Measurements from ENCODE around the gene ZBTB38. TPM values are rescaled to one million over a fixed set of nuclear protein-coding genes. Genes with fewer than 3 reads are reported as not detected.

The ZBTB38 gene
- total RNA-seq, 4 donors from 2014 or later = 65.8 to 101 (median 85.9) TPM

DNA sequence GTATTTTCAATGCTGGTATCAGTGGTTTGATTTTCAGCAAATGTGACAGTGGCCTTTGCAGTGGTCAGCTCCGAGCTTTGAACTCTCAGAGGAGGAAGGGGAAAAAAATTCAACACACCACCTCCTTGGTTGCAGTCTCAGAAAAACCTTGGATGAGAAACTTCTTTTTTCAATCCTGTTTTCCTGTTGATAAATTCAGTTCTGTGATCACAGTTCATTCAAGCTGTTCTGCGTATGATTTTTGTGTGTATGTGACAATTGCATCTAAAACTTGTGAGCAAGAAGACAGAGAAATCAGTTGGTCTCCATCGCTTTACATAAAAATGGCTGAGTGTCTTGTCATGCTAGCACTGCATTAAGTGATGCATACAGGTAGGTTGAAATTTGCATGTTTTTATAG is 19.2 kb downstream of the ZBTB38 start:
- Histone ChIP-seq H3K27me3 (no peaks in the 10 kb centered on the region), H3K4me3 (peak overlapping the region; percentile 19), H3K27ac (peak overlapping the region; percentile 75), H3K4me1 (peaks cover 46% of the 10 kb centered on the region), H3K36me3 (no peaks in the 10 kb centered on the region), H3K9me3 (no peaks in the 10 kb centered on the region)
- no peak for TF ChIP-seq POLR2A (IDR thresholded peaks at IDR 0.05)
- no peak for TF ChIP-seq POLR2AphosphoS5 (IDR thresholded peaks at IDR 0.05)
- DNase-seq (ENCODE audit: low spot score in 2 of 2) = no peak
- 82% methylated on average over 3 of the region's 3 CpGs for whole genome bisulfite sequencing

DNA sequence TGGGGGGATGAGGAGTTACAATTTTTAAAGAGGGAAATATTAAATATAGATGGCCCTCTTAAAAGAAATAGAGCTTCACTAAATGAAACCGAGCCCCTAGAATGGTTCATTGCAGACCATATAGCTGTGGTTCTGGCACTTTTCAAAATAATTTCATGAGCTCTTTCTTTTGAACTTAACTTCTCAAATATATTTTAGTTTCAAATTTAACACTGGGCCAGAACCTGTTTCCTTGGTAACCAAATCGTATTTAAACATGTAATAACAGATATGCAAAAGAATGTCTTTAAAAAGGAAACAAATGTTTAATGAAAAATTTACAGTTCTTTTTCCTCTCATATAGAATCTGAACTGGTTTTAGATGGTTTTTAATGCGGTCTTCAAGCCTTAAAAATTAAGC is 20.1 kb downstream of the ZBTB38 start:
- WGBS = 51% methylated on average over 3 of the region's 3 CpGs
- Histone ChIP-seq H3K9me3 (no peaks in the 10 kb centered on the region), H3K27me3 (no peaks in the 10 kb centered on the region), H3K27ac (peak overlapping the region; percentile 75), H3K4me1 (peaks cover 50% of the 10 kb centered on the region), H3K4me3 (peak overlapping the region; percentile 40), H3K36me3 (no peaks in the 10 kb centered on the region)
- DNase-seq (ENCODE audit: low spot score in 2 of 2) = no peak
- no peak for TF ChIP-seq POLR2A (IDR thresholded peaks at IDR 0.05)
- TF ChIP-seq, protein P1, sequence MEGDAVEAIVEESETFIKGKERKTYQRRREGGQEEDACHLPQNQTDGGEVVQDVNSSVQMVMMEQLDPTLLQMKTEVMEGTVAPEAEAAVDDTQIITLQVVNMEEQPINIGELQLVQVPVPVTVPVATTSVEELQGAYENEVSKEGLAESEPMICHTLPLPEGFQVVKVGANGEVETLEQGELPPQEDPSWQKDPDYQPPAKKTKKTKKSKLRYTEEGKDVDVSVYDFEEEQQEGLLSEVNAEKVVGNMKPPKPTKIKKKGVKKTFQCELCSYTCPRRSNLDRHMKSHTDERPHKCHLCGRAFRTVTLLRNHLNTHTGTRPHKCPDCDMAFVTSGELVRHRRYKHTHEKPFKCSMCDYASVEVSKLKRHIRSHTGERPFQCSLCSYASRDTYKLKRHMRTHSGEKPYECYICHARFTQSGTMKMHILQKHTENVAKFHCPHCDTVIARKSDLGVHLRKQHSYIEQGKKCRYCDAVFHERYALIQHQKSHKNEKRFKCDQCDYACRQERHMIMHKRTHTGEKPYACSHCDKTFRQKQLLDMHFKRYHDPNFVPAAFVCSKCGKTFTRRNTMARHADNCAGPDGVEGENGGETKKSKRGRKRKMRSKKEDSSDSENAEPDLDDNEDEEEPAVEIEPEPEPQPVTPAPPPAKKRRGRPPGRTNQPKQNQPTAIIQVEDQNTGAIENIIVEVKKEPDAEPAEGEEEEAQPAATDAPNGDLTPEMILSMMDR (IDR thresholded peaks at IDR 0.05) = no peak
- TF ChIP-seq EP300 (IDR thresholded peaks at IDR 0.05) = no peak
- TF ChIP-seq POLR2AphosphoS5 (IDR thresholded peaks at IDR 0.05) = no peak

DNA sequence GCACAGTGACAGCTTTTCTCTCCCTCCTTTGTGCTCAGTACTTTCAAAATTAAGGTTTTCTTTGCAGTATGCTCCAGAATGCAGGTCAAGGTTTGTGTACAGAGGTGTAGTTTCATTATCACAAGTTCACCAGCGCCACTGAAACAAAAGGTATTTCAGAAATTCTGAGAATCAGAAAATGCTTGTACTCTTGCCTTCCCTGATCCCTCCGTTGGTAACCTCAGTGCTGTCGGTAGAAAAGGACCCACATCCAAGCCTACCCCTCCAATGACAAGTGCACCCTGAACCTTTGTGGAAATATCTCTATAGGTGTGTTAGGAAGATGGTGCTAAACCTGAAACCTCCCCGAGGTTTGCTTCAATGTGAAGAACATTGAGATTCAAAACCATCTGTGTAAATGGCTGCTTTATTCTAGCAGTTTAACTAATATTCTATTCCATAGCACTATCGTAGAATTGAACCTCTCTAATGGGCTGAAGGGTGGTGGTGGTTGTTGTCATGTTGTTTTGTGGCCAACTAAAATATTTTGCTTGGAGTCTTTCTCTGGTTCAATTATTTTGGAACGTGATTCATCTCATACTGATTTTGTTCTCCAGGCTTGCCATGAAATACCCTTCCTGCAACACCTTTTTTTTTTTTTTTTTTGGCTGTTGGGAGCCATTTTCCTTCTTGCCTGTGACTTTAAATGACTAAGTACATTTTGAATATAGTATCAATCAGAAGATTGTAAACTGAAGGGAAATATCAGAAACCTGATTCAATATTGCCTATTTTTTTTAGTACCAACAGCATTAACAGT is 20.7 kb downstream of the ZBTB38 start:
- peaks cover 53% of the 10 kb centered on the region for H3K4me1 ChIP-seq
- peak overlapping the region; percentile 40 for H3K4me3 ChIP-seq
- H3K9me3 ChIP-seq = no peaks in the 10 kb centered on the region
- peak overlapping the region; percentile 75 for H3K27ac ChIP-seq
- no peaks in the 10 kb centered on the region for H3K36me3 ChIP-seq
- no peak for TF ChIP-seq POLR2AphosphoS5 (IDR thresholded peaks at IDR 0.05)
- TF ChIP-seq EP300 (IDR thresholded peaks at IDR 0.05) = no peak
- TF ChIP-seq, protein P1 (IDR thresholded peaks at IDR 0.05) = no peak
- no peak for TF ChIP-seq POLR2A (IDR thresholded peaks at IDR 0.05)
- H3K27me3 ChIP-seq = no peaks in the 10 kb centered on the region
- 57% methylated on average over 6 of the region's 6 CpGs for WGBS
- no peak for DNase-seq (ENCODE audit: low spot score in 2 of 2)

DNA sequence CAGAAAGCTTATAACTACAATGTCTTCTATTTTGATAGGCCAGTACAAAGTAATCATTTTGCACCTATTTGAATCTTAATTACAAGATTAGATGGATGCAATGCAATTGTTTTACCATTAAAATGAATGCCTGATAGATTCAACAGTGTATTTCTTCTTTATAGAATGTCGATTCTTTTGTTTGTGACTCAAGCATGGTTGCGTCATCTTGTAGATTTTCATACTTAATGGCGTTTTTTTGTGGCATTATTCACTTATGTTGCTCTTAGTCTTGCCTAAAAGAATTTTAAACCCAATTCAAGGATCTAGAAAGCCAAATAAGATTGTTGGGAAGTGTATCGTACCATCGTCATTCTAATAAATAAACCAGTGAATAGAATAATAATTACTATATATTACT is 21.4 kb downstream of the ZBTB38 start:
- TF ChIP-seq POLR2A (IDR thresholded peaks at IDR 0.05) (no peak), POLR2AphosphoS5 (IDR thresholded peaks at IDR 0.05) (no peak), EP300 (IDR thresholded peaks at IDR 0.05) (no peak)
- TF ChIP-seq, protein P1 (IDR thresholded peaks at IDR 0.05) = no peak

DNA sequence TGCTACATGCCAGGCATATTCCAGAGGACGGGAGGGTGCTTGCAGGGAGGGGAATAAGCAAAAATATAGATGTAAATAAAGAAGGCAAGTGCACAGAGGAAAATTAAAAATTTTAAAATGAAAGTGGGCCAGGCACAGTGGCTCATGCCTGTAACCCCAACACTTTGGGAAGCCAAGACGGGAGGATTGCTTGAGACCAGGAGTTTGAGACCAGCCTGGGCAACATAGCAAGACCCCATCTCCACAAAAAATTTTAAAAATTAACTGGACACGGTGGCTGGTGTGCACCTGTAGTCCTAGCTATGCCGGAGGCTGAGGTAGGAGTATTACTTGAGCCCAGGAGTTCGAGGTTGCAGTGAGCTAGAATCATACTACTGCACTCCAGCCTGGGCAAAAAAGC is 22.4 kb downstream of the ZBTB38 start:
- H3K4me1 ChIP-seq = peaks cover 40% of the 10 kb centered on the region
- H3K4me3 ChIP-seq = no peak overlapping the region
- no peaks in the 10 kb centered on the region for H3K27me3 ChIP-seq
- H3K36me3 ChIP-seq = no peaks in the 10 kb centered on the region
- TF ChIP-seq EP300 (IDR thresholded peaks at IDR 0.05) (no peak), POLR2A (IDR thresholded peaks at IDR 0.05) (no peak), POLR2AphosphoS5 (IDR thresholded peaks at IDR 0.05) (no peak)
- TF ChIP-seq, protein P1 (IDR thresholded peaks at IDR 0.05) = no peak
- H3K27ac ChIP-seq = no peak overlapping the region
- WGBS = 95% methylated on average over 5 of the region's 5 CpGs
- H3K9me3 ChIP-seq = no peaks in the 10 kb centered on the region
- DNase-seq (ENCODE audit: low spot score in 2 of 2) = no peak

More for the DNA sequence above, 21.4 kb downstream of the ZBTB38 start:
- Histone ChIP-seq H3K36me3 (no peaks in the 10 kb centered on the region), H3K27me3 (no peaks in the 10 kb centered on the region), H3K9me3 (no peaks in the 10 kb centered on the region), H3K27ac (no peak overlapping the region), H3K4me3 (no peak overlapping the region), H3K4me1 (peaks cover 46% of the 10 kb centered on the region)
- DNase-seq (ENCODE audit: low spot score in 2 of 2) = no peak
- 87% methylated on average over 5 of the region's 5 CpGs for WGBS

Data from suprapubic skin (tissue), 4 donors.